ENCODE results near the gene TRIM2. TPM values are rescaled to one million over a fixed set of nuclear protein-coding genes. Genes with fewer than 3 reads are reported as not detected.

TRIM2 gene
- total and polyA plus RNA-seq, 2 experiments from 2014 or later, result 32.0 to 82.1 TPM

- 90% methylated on average over 1 of the region's 1 CpG for WGBS (ENCODE audit: low lambda C conversion rate, missing lambda C conversion rate)
- H3K79me2 ChIP-seq, result peaks cover 61% of the 10 kb centered on the region
- H4K20me1 ChIP-seq (ENCODE audit: insufficient read depth, poor library complexity, severe bottlenecking), result no peaks in the 10 kb centered on the region
- H3K4me2 ChIP-seq, result no peak overlapping the region
- peak overlapping the region; percentile 80 for H3K27ac ChIP-seq
- no peak for DNase-seq (ENCODE audit: low spot score)
- TF ChIP-seq EZH2phosphoT487 (IDR thresholded peaks at IDR 0.05; ENCODE audit: low read depth, severe bottlenecking, unreplicated experiment) (no peak), CTCF (IDR thresholded peaks at IDR 0.05; ENCODE audit: poor library complexity) (no peak), EZH2 (IDR thresholded peaks at IDR 0.05; ENCODE audit: borderline replicate concordance) (no peak)
- H2AFZ ChIP-seq, result no peak overlapping the region
- H3K36me3 ChIP-seq (replicated peaks; ENCODE audit: insufficient read depth, low read depth), result peaks cover 9% of the 10 kb centered on the region
- H3K9me3 ChIP-seq (ENCODE audit: low read depth), result no peaks in the 10 kb centered on the region
- no peak overlapping the region for H3K4me3 ChIP-seq
- no peaks in the 10 kb centered on the region for H3K9me2 ChIP-seq (replicated peaks; ENCODE audit: insufficient read depth)
- no peaks in the 10 kb centered on the region for H3K27me3 ChIP-seq
- H3K4me1 ChIP-seq (ENCODE audit: insufficient read depth), result peaks cover 23% of the 10 kb centered on the region
Measured at GRCh38 chr4:153273751-153274150, 69.5 kb downstream of the TRIM2 start.

GRCh38 chr4:153274967-153275366, 70.7 kb downstream of the TRIM2 start:
- no peaks in the 10 kb centered on the region for H3K9me2 ChIP-seq (replicated peaks; ENCODE audit: insufficient read depth)
- H3K9me3 ChIP-seq (ENCODE audit: low read depth), result no peaks in the 10 kb centered on the region
- 64% methylated on average over 2 of the region's 2 CpGs for WGBS (ENCODE audit: low lambda C conversion rate, missing lambda C conversion rate)
- peaks cover 9% of the 10 kb centered on the region for H3K36me3 ChIP-seq (replicated peaks; ENCODE audit: insufficient read depth, low read depth)
- TF ChIP-seq EZH2phosphoT487 (IDR thresholded peaks at IDR 0.05; ENCODE audit: low read depth, severe bottlenecking, unreplicated experiment) (no peak), CTCF (IDR thresholded peaks at IDR 0.05; ENCODE audit: poor library complexity) (no peak), EZH2 (IDR thresholded peaks at IDR 0.05; ENCODE audit: borderline replicate concordance) (no peak)
- peak overlapping the region; percentile 80 for H3K27ac ChIP-seq
- peak; percentile 59 for DNase-seq (ENCODE audit: low spot score)
- H4K20me1 ChIP-seq (ENCODE audit: insufficient read depth, poor library complexity, severe bottlenecking), result no peaks in the 10 kb centered on the region
- H3K4me1 ChIP-seq (ENCODE audit: insufficient read depth), result peaks cover 23% of the 10 kb centered on the region
- no peaks in the 10 kb centered on the region for H3K27me3 ChIP-seq
- peaks cover 51% of the 10 kb centered on the region for H3K79me2 ChIP-seq
- H3K4me2 ChIP-seq, result peak overlapping the region; percentile 55
- H2AFZ ChIP-seq, result no peak overlapping the region
- H3K4me3 ChIP-seq, result no peak overlapping the region

GRCh38 chr4:153275380-153276276, 71.4 kb downstream of the TRIM2 start:
- peaks cover 9% of the 10 kb centered on the region for H3K36me3 ChIP-seq (replicated peaks; ENCODE audit: insufficient read depth, low read depth)
- 90% methylated on average over 13 of the region's 13 CpGs for WGBS (ENCODE audit: low lambda C conversion rate, missing lambda C conversion rate)
- TF ChIP-seq CTCF (IDR thresholded peaks at IDR 0.05; ENCODE audit: poor library complexity), result no peak
- TF ChIP-seq EZH2phosphoT487 (IDR thresholded peaks at IDR 0.05; ENCODE audit: low read depth, severe bottlenecking, unreplicated experiment), result no peak
- TF ChIP-seq EZH2 (IDR thresholded peaks at IDR 0.05; ENCODE audit: borderline replicate concordance), result no peak

More at GRCh38 chr4:153275380-153276276, 71.4 kb downstream of the TRIM2 start:
- Histone ChIP-seq H3K79me2 (peaks cover 44% of the 10 kb centered on the region), H4K20me1 (ENCODE audit: insufficient read depth, poor library complexity, severe bottlenecking) (no peaks in the 10 kb centered on the region), H3K4me2 (peak overlapping the region; percentile 25), H3K4me3 (no peak overlapping the region), H3K9me2 (replicated peaks; ENCODE audit: insufficient read depth) (no peaks in the 10 kb centered on the region), H2AFZ (no peak overlapping the region), H3K27me3 (no peaks in the 10 kb centered on the region), H3K9me3 (ENCODE audit: low read depth) (no peaks in the 10 kb centered on the region), H3K27ac (peak overlapping the region; percentile 61), H3K4me1 (ENCODE audit: insufficient read depth) (peaks cover 23% of the 10 kb centered on the region)
- DNase-seq (ENCODE audit: low spot score), result no peak
